Right cardiac atrium (tissue), 5 donors: ENCODE measurements around the gene DYNC1LI1. TPM values are rescaled to one million over a fixed set of nuclear protein-coding genes. Genes with fewer than 3 reads are reported as not detected.

Experiments
- ATAC-seq, 2 donors: fragments of 200-7000 bp; cut with Tn5 transposase; one replicate each; pipeline versions ENCODE4 v1.8.0 to v1.9.1; 2020; ENCODE audit warnings: moderate library complexity in 2 of 2, mild to moderate bottlenecking in 1 of 2
- DNase-seq, 3 donors: peaks; one replicate each; pipeline ENCODE4 v3.0.0-alpha.2; 2020
- H3K27ac ChIP-seq: one replicate; pipeline ENCODE4 v1.5.1; 2013; ENCODE audit warnings: mild to moderate bottlenecking, low read length, control low read depth, moderate library complexity
- H3K27me3 ChIP-seq: one replicate; pipeline ENCODE4 v1.6.1; 2013; ENCODE audit not compliant: control insufficient read depth, insufficient read depth
- H3K4me1 ChIP-seq: one replicate; pipeline ENCODE4 v1.6.1; 2013; ENCODE audit warnings: low read length; ENCODE audit not compliant: control insufficient read depth, insufficient read depth
- H3K4me3 ChIP-seq: one replicate; pipeline ENCODE4 v1.5.1; 2013; ENCODE audit warnings: low read length, control low read depth
- H3K9me3 ChIP-seq: one replicate; pipeline ENCODE4 v1.6.1; 2013; ENCODE audit warnings: low read length; ENCODE audit not compliant: control insufficient read depth
- WGBS: extraction: QIAGEN DNeasy Blood & Tissue Kit; methylation state at CpG from one replicate; pipeline ENCODE4 v1.1.7; 2013; 5-methylcytosine and 5-hydroxymethylcytosine counted together
- intact Hi-C, 4 donors: fragments of 100-400 bp; cut with DNase I; formaldehyde crosslinking; loops; one replicate each; pipeline versions ENCODE4 v1.11.0 to v1.14.0; 2022 to 2023
- polyA plus RNA-seq: library from polyadenylated mRNA; stranded (reverse); fragments of 200-250 nt; gene quantifications from one replicate; pipeline ENCODE4 v1.2.3, GENCODE V29; 2013
- total RNA-seq, 4 donors: library from RNA; stranded (reverse); fragmentation: NEBNext Ultra II Directional; extraction: Animal tissue kit (Norgen Biotek cat#: 25700); gene quantifications; one replicate each; pipeline ENCODE4 v1.2.1, GENCODE V29; 2021
- donor health status: healthy with polysubstance abuse.
- donor health status: DM: no; HTN: yes; CAD: no.
- donor health status: DM: no; HTN: no; CAD: no.
- donor health status: DM: no; HTN: yes; CAD: no; lungs with severe emphysema.
- donor health status: DM: yes; HTN: yes; CAD: no.

The DYNC1LI1 gene
- total and polyA plus RNA-seq, 5 donors = 41.2 to 48.5 (median 45.4) TPM

DNA sequence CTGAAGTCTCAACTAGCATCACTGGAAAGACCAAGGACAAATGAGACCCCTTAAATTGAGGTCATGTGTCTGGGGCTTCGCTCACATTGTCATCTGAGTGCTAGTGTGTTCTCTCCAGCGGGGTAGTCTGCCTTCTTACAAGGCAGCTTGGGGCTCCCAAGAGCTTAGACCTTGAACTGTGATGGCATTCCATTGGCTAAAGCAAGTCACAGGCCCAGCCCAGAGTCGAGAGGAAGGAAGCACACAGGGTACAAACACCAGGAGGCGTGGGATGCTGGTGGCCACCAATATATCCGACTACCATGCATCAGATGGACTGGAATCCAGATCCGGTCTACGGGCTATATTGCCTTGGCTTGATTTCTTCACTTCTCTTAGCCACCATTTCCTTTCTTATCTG is 31.5 kb upstream of the DYNC1LI1 start:
- DNase-seq (no peak), ATAC-seq (no peak)
- H3K9me3 ChIP-seq = no peaks in the 10 kb centered on the region
- WGBS = 83% methylated on average over 7 of the region's 7 CpGs
- no peak overlapping the region for H3K4me3 ChIP-seq
- no peaks in the 10 kb centered on the region for H3K27me3 ChIP-seq
- intact Hi-C loops = no loop called here
- no peaks in the 10 kb centered on the region for H3K4me1 ChIP-seq
- no peak overlapping the region for H3K27ac ChIP-seq

DNA sequence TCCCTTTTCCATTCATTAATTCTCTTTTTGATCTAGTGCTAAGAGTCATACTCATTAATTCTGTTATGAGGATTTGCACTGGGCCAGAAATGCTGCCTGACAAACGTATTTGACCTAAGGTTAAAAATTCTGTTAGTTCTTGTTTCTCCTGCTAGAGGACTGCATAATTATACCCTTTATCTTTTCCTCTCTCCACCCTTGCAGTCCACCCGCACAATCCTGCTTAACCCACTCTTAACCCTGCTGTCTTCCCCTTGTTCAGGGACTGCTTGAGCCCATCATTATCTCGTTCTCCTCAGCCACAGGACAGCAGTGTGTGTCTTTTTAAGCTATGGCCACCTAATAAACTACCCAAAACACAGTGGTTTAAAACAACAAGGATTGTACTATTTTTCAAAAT is 31.1 kb upstream of the DYNC1LI1 start:
- WGBS = 28% methylated on average over 3 of the region's 3 CpGs
- ATAC-seq = no peak
- intact Hi-C loops = no loop called here

GRCh38 chr3:32597656-32598055 is 27.0 kb upstream of the DYNC1LI1 start:
- 35% methylated on average over 2 of the region's 2 CpGs for WGBS
- no peaks in the 10 kb centered on the region for H3K4me1 ChIP-seq
- no peak overlapping the region for H3K4me3 ChIP-seq
- DNase-seq (no peak), ATAC-seq (no peak)
- intact Hi-C loops = no loop called here
- H3K27ac ChIP-seq = no peak overlapping the region
- H3K27me3 ChIP-seq = no peaks in the 10 kb centered on the region
- no peaks in the 10 kb centered on the region for H3K9me3 ChIP-seq

More for the DNA sequence above, 31.1 kb upstream of the DYNC1LI1 start:
- no peaks in the 10 kb centered on the region for H3K4me1 ChIP-seq
- no peak overlapping the region for H3K4me3 ChIP-seq
- no peaks in the 10 kb centered on the region for H3K9me3 ChIP-seq
- H3K27me3 ChIP-seq = no peaks in the 10 kb centered on the region
- H3K27ac ChIP-seq = no peak overlapping the region
- DNase-seq = no peak

- no peaks in the 10 kb centered on the region for H3K4me1 ChIP-seq
- WGBS = 40% methylated on average over 8 of the region's 8 CpGs
- DNase-seq (peak; percentile 52 to 87 (median 69)), ATAC-seq (peak; percentile 90 to 93)
- intact Hi-C loops = no loop called here
- no peak overlapping the region for H3K4me3 ChIP-seq
- peak overlapping the region; percentile 65 for H3K27ac ChIP-seq
- no peaks in the 10 kb centered on the region for H3K9me3 ChIP-seq
- H3K27me3 ChIP-seq = no peaks in the 10 kb centered on the region
These were observed 26.3 kb upstream of the DYNC1LI1 start for GRCh38 chr3:32596909-32597369.

DNA sequence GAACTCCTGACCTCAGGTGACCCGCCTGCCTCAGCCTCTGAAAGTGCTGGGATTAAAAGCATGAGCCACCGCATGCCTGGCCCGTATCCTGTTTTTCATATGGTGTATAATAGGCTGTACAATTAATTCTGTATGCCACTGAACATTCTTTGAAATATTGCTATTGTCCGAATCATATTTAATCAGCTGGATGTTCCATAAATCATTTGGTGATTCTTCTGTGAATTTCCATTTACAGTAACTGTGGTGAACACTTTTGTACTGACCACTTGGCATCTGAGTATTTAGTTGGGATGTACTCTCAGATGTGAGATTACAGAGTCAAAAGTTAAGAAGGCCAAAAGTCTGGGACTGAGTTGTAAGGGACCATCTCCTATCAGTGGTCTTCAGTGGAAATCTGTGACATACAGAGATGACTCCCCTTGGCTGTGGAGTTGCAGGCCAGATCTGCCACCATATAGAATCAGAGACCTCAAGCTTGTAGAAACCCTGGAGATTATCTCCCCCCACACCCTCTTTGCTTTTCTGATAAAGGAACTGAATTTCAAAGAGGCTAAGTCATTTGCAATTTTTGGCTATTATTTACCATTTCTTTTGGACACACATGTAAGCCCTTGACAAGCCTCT is 25.7 kb upstream of the DYNC1LI1 start:
- H3K4me3 ChIP-seq = no peak overlapping the region
- peak overlapping the region; percentile 70 for H3K27ac ChIP-seq
- no peak for DNase-seq
- 69% methylated on average over 4 of the region's 4 CpGs for WGBS
- H3K27me3 ChIP-seq = no peaks in the 10 kb centered on the region
- intact Hi-C loops = no loop called here
- no peaks in the 10 kb centered on the region for H3K4me1 ChIP-seq
- H3K9me3 ChIP-seq = no peaks in the 10 kb centered on the region
- ATAC-seq = no peak

GRCh38 chr3:32595323-32595722 is 24.7 kb upstream of the DYNC1LI1 start:
- H3K27ac ChIP-seq = no peak overlapping the region
- intact Hi-C loops = no loop called here
- 63% methylated on average over 2 of the region's 2 CpGs for WGBS
- H3K9me3 ChIP-seq = no peaks in the 10 kb centered on the region
- no peak for ATAC-seq
- no peaks in the 10 kb centered on the region for H3K4me1 ChIP-seq
- DNase-seq = no peak
- no peaks in the 10 kb centered on the region for H3K27me3 ChIP-seq
- no peak overlapping the region for H3K4me3 ChIP-seq

GRCh38 chr3:32593903-32594525 is 23.4 kb upstream of the DYNC1LI1 start:
- 49% methylated on average over 4 of the region's 4 CpGs for WGBS
- Histone ChIP-seq H3K4me3 (no peak overlapping the region), H3K9me3 (no peaks in the 10 kb centered on the region), H3K4me1 (no peaks in the 10 kb centered on the region), H3K27me3 (no peaks in the 10 kb centered on the region), H3K27ac (no peak overlapping the region)
- no peak for ATAC-seq
- DNase-seq = no peak
- intact Hi-C loops = no loop called here

- H3K27ac ChIP-seq = no peak overlapping the region
- intact Hi-C loops = no loop called here
- ATAC-seq (peak; percentile 43 to 63), DNase-seq (peak in 1 of 3 donors; percentile 76)
- no peaks in the 10 kb centered on the region for H3K9me3 ChIP-seq
- no peaks in the 10 kb centered on the region for H3K4me1 ChIP-seq
- no peak overlapping the region for H3K4me3 ChIP-seq
- no peaks in the 10 kb centered on the region for H3K27me3 ChIP-seq
- WGBS = 74% methylated on average over 28 of the region's 28 CpGs
These were observed 22.2 kb upstream of the DYNC1LI1 start for GRCh38 chr3:32592696-32593353.

GRCh38 chr3:32592011-32592410 is 21.4 kb upstream of the DYNC1LI1 start:
- no peak for DNase-seq
- Histone ChIP-seq H3K4me3 (no peak overlapping the region), H3K27me3 (no peaks in the 10 kb centered on the region), H3K27ac (no peak overlapping the region), H3K4me1 (no peaks in the 10 kb centered on the region), H3K9me3 (no peaks in the 10 kb centered on the region)
- ATAC-seq = no peak
- intact Hi-C loops = no loop called here
- 80% methylated on average over 2 of the region's 2 CpGs for WGBS

DNA sequence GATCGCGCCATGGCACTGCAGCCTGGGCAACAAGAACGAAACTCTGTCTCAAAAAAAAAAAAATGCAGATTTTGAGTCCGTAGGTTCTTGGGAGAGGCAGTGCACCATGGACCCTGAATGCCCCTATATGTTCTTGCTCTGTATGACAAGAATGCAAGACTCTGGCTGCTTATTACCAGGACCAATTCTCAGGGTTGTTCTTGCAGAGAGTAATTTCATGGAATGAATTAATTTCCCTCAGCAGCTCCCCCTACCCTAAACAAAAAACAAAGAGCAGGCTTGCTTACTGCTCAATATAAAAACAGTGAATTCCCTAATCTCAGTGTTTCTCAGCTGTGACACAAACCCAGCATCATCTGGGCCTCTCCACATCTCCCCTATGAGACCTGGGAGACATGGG is 20.5 kb upstream of the DYNC1LI1 start:
- H3K9me3 ChIP-seq = no peaks in the 10 kb centered on the region
- DNase-seq (no peak), ATAC-seq (no peak)
- no peak overlapping the region for H3K4me3 ChIP-seq
- intact Hi-C loops = no loop called here
- 100% methylated on average over 4 of the region's 4 CpGs for WGBS
- H3K27me3 ChIP-seq = no peaks in the 10 kb centered on the region
- H3K4me1 ChIP-seq = no peaks in the 10 kb centered on the region
- no peak overlapping the region for H3K27ac ChIP-seq

GRCh38 chr3:32586356-32586755 is 15.7 kb upstream of the DYNC1LI1 start:
- WGBS = 84% methylated on average over 3 of the region's 3 CpGs
- H3K4me3 ChIP-seq = no peak overlapping the region
- DNase-seq = no peak
- intact Hi-C loops = no loop called here
- no peaks in the 10 kb centered on the region for H3K27me3 ChIP-seq
- no peaks in the 10 kb centered on the region for H3K9me3 ChIP-seq
- no peaks in the 10 kb centered on the region for H3K4me1 ChIP-seq
- H3K27ac ChIP-seq = no peak overlapping the region
- no peak for ATAC-seq
